Adrenal gland (tissue), 5 donors: ENCODE results near the gene OR5M11.

Experiments used
- POLR2A ChIP-seq, 2 donors: fragments of 450-650 bp; IDR thresholded peaks; one replicate each; pipeline ENCODE4 v1.6.1; 2017; ENCODE audit warnings: antibody characterized with exemption in 2 of 2, mild to moderate bottlenecking in 2 of 2, moderate library complexity in 1 of 2
- TF ChIP-seq, protein P1 (sequence below), 6 experiments: fragments of 450-650 bp in 4 of 6; fragments of 200-600 bp in 2 of 6; sonication (generic) in 1 of 6; IDR thresholded peaks; 1 replicate in 5 of 6; 2 replicates in 1 of 6; pipeline versions ENCODE4 v1.5.1 to v1.8.0; 2016 to 2021; ENCODE audit warnings: antibody characterized with exemption in 6 of 6, mild to moderate bottlenecking in 2 of 6, moderate library complexity in 1 of 6
- donor health status: DM: no; HTN: no; CAD: no.

DNA sequence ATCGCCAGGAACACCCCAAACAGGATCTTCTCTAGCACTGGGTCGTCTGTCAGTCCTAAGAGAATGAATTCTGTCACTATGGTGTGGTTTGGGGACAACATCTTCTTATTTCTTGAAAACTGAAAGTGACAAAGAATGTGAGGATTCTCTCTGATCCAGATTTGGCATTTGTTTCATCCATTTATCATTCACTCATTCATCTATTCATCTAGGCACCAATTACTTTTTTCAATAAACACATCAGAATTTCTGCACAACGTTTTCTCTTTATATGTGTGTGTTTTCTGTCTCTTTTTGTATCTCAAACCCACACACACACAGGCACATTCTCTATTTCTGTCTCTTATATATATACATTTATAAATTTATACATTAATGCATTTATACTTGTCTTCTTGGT, 34.6 kb upstream of the OR5M11 start, which contains the start of gene OR5M10:
- TF ChIP-seq, protein P1, sequence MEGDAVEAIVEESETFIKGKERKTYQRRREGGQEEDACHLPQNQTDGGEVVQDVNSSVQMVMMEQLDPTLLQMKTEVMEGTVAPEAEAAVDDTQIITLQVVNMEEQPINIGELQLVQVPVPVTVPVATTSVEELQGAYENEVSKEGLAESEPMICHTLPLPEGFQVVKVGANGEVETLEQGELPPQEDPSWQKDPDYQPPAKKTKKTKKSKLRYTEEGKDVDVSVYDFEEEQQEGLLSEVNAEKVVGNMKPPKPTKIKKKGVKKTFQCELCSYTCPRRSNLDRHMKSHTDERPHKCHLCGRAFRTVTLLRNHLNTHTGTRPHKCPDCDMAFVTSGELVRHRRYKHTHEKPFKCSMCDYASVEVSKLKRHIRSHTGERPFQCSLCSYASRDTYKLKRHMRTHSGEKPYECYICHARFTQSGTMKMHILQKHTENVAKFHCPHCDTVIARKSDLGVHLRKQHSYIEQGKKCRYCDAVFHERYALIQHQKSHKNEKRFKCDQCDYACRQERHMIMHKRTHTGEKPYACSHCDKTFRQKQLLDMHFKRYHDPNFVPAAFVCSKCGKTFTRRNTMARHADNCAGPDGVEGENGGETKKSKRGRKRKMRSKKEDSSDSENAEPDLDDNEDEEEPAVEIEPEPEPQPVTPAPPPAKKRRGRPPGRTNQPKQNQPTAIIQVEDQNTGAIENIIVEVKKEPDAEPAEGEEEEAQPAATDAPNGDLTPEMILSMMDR (IDR thresholded peaks at IDR 0.05): no peak
- TF ChIP-seq POLR2A (IDR thresholded peaks at IDR 0.05): no peak
